Measurements from ENCODE around the gene TMEM138.

Gene TMEM138

DNA sequence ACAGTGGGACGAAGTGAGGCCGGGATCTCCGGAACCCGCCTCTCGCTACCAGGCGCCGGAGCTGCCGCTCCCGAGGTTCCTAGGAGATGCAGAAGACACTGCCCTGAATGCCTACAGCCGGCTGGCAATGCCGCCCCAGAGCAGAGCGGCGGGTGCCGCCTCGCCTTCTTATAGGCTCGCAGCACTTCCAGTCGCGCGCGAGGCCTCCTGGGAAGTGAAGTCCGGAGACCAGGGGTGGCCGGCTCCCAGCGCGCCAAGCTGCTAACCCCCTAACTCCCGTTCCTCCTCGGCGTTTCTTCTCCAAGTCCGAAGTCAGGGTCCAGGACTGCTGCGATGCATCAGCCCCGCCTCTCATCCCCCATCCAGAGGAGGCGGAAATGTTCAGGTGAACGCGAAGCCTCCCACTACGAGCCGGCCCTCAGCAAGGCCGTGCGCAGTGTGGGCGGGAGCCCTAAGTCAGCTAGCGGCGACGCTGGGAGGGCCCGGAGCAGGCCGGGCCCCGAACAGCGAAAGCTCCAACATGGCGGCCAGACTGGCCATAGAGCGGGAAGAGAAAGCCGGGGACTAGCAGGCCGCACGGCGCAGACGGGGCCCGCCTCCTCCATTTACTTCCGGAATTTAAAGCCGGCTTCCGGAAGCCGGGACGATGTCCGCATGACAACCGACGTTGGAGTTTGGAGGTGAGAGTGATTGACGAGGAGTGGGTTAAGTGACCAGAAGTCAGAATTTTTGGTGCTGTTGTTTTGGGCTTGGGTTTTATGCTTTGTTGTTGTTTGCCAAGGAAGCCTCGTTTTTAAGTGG, at the start of gene TMEM138, which contains the start of gene CYB561A3:
TSS of gene TMEM138 (plus strand) at position 634 of the 801 bp plus-strand sequence. CDS start 2,017 bp downstream, outside the sequence.
TSS of gene CYB561A3 (minus strand) at position 142 of the 801 bp plus-strand sequence. CDS start 5,169 bp downstream, outside the sequence.
- no peak for TF ChIP-seq CTCF (IDR thresholded peaks at IDR 0.05)
- Histone ChIP-seq H3K4me3 (peak within 1 kb of the TSS; percentile 82), H3K27ac (peak within 1 kb of the TSS; percentile 91 to 96)
- DNase-seq (ENCODE audit: low spot score): peak; percentile 94

- H3K27ac ChIP-seq: no peak overlapping the region
- no peak for TF ChIP-seq CTCF (IDR thresholded peaks at IDR 0.05)
- no peak overlapping the region for H3K4me3 ChIP-seq
- DNase-seq (ENCODE audit: low spot score): no peak
Measured at GRCh38 chr11:61315260-61315659, 46.9 kb upstream of the TMEM138 start.

DNA sequence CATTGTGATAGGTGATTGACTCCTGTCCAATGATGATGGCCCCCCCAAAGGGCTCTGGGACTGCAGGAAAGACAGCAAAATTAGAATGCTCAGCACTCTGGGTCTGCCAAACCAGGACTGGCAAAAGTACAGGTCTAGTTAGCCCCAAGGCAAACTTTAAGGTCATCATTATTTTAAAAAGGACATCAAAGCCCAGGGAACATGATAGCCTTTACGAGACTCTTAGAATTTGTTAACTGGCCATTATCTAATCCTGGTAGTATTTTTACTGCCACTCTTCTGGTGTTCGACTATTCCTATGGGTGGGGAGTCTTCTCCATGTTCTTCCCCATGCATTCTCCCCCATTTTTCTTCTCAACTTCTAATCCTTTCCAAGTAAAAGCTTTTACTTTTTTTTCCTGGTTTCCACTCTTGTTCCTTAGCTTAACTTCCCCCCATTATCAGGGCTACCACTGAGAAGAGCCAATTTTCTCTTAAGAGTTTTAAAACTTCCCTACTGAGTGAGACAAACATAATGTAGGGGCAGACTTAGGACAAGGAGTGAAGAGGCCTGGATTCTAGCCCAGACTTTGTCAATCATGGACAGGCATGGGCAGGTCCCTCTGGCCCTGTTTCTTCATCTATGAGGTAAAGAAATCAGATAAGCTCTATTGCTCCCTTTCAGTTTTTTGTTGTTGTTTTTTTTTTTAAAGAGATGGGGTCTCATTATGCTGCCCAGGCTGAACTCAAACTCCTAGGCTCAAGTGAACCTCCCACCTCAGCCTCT, 36.3 kb upstream of the TMEM138 start:
- TF ChIP-seq CTCF (IDR thresholded peaks at IDR 0.05): no peak
- DNase-seq (ENCODE audit: low spot score): no peak
- Histone ChIP-seq H3K27ac (no peak overlapping the region), H3K4me3 (no peak overlapping the region)

DNA sequence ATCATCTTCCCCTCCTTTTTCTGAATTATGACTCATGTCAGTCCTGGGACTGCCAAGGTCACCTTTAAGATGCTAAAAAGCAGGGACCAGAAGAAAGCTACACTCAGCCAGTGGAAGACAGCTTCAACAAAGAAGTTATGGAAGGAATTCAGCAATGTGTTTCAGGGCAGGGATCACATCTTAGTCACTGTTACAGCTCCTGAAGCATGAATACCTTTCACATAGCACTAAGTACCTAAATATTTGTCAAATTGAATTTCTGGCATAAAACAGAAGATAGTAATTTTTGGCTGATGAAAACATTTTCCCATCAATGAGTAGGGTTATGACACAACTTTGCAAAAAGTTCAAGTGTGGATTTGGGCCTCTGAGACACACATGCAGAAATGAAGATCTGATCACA, 34.5 kb upstream of the TMEM138 start:
- DNase-seq (ENCODE audit: low spot score): no peak
- TF ChIP-seq CTCF (IDR thresholded peaks at IDR 0.05): no peak
- Histone ChIP-seq H3K27ac (no peak overlapping the region), H3K4me3 (no peak overlapping the region)

DNA sequence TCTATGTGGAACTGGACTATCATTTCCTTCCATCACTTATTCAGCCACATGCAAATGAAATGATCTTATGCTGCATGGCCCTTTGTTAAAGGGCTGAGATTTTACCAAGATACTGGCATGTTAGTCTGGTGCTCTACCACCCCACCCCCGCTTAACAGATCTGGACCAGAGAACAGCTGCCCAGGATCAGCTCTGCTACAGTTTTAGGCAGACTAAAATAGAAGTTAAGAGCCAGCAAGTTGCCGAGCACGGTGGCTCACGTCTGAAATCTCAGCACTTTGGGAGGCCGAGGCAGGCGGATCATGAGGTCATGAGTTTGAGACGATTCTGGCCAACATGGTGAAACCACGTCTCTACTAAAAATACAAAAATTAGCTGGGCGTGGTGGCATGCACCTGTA, 33.8 kb upstream of the TMEM138 start:
- DNase-seq (ENCODE audit: low spot score): no peak
- Histone ChIP-seq H3K27ac (no peak overlapping the region), H3K4me3 (no peak overlapping the region)
- TF ChIP-seq CTCF (IDR thresholded peaks at IDR 0.05): no peak

DNA sequence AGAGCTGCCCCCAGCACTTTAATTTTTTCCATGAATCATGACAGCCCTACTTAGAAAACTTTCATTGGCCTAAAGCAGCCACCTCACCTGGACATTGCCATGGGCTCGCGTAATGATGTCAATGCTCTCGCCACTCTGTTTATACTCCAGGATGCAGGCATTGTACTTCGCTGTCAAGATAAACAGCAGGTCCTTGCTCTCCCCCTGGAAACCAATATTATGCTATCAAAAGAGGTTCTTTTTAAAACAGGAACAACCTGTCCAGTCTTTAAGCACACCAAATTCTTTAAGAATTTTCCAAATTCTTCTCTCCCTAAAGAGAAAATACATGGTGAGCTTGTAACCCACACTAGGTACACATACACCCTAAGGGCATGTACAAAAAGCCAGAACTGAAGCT, 32.3 kb upstream of the TMEM138 start:
- no peak for DNase-seq (ENCODE audit: low spot score)
- no peak for TF ChIP-seq CTCF (IDR thresholded peaks at IDR 0.05)
- H3K4me3 ChIP-seq: no peak overlapping the region
- no peak overlapping the region for H3K27ac ChIP-seq

Data from coronary artery (tissue), 2 donors.